GM12878 (cell line): ENCODE measurements around the gene SRGAP1. TPM values are rescaled to one million over a fixed set of nuclear protein-coding genes. Genes with fewer than 3 reads are reported as not detected.

Source experiments
- ATAC-seq: fragments of 200-7000 bp; cut with Tn5 transposase; 3 replicates; pipeline ENCODE4 v1.9.1; 2020; ENCODE audit warnings: mild to moderate bottlenecking, moderate library complexity
- BruUV-seq: library from RNA; stranded (reverse); fragments of 400-500 nt; replicated peaks from 2 replicates; lab custom pipeline; 2021; lab: Mats Ljungman, UMichigan
- CTCF ChIA-PET: fragments of 300-600 bp; sonication (Branson Sonifier 250); formaldehyde crosslinking; extraction: SDS; loops from one replicate; lab custom pipeline; 2021; ENCODE audit warnings: inconsistent platforms; lab: Yijun Ruan, JAX
- POLR2A ChIA-PET: fragments of 350-600 bp; formaldehyde crosslinking; extraction: SDS; loops from one replicate; lab custom pipeline; 2021; ENCODE audit warnings: inconsistent platforms; lab: Charles Lee
- RAD21 ChIA-PET: fragments of 300-600 bp; sonication (Branson Sonifier 250); formaldehyde crosslinking; loops from one replicate; lab custom pipeline; 2023; ENCODE audit warnings: antibody characterized with exemption; ENCODE audit not compliant: unreplicated experiment; lab: Charles Lee
- SMC1A ChIA-PET: fragments of 300-600 bp; sonication (Branson Sonifier 250); formaldehyde crosslinking; loops from one replicate; lab custom pipeline; 2023; ENCODE audit not compliant: unreplicated experiment, uncharacterized antibody; lab: Charles Lee
- DNase-seq: peaks from one replicate; pipeline ENCODE4 v3.0.0-alpha.2; 2011; ENCODE audit warnings: low read depth, low spot score
- FAIRE-seq: peaks from 3 replicates; lab custom pipeline; 2011; peaks lifted over from hg19 to GRCh38; lab: Jason Lieb, UNC
- H2AFZ ChIP-seq: 2 replicates; pipeline ENCODE4 v1.6.0; 2011; ENCODE audit warnings: low read depth, low read length, control low read depth; ENCODE audit not compliant: control insufficient read depth
- H3K27ac ChIP-seq: 2 replicates; pipeline ENCODE4 v1.5.1; 2011; ENCODE audit warnings: control low read depth; ENCODE audit not compliant: control insufficient read depth, insufficient read depth
- H3K27me3 ChIP-seq, 2 experiments: replicated peaks in 1 of 2; 2 replicates each; pipeline versions ENCODE4 v1.6.0 to v1.6.1; 2011; ENCODE audit warnings: low read length in 1 of 2; ENCODE audit not compliant: control insufficient read depth in 2 of 2, insufficient read depth in 2 of 2
- H3K36me3 ChIP-seq, 2 experiments: 2 replicates each; pipeline ENCODE4 v1.5.1; 2011; ENCODE audit warnings: low read length in 1 of 2; ENCODE audit not compliant: control insufficient read depth in 2 of 2, insufficient read depth in 2 of 2
- H3K4me1 ChIP-seq: 2 replicates; pipeline ENCODE4 v1.6.1; 2011; ENCODE audit warnings: mild to moderate bottlenecking, low read length, moderate library complexity, mixed read lengths; ENCODE audit not compliant: control insufficient read depth, insufficient read depth
- H3K4me2 ChIP-seq: 2 replicates; pipeline ENCODE4 v1.6.0; 2011; ENCODE audit warnings: control low read depth; ENCODE audit not compliant: control insufficient read depth, insufficient read depth
- H3K4me3 ChIP-seq: fragments of 200-600 bp; sonication (generic); 2 replicates; pipeline ENCODE4 v1.5.1; 2016
- H3K79me2 ChIP-seq: 2 replicates; pipeline ENCODE4 v1.6.0; 2011; ENCODE audit warnings: low read length; ENCODE audit not compliant: control insufficient read depth, insufficient read depth
- H3K9ac ChIP-seq: 2 replicates; pipeline ENCODE4 v1.8.0; 2011; ENCODE audit warnings: low read length, control low read depth, mixed read lengths; ENCODE audit not compliant: control insufficient read depth, insufficient read depth
- H3K9me3 ChIP-seq: replicated peaks from 3 replicates; pipeline ENCODE4 v1.5.1; 2011; ENCODE audit warnings: mild to moderate bottlenecking, low read length; ENCODE audit not compliant: control insufficient read depth, insufficient read depth
- H4K20me1 ChIP-seq: 2 replicates; pipeline ENCODE4 v1.6.0; 2011; ENCODE audit not compliant: control insufficient read depth, insufficient read depth
- E4F1 ChIP-seq: fragments of 450-650 bp; IDR thresholded peaks from 2 replicates; pipeline ENCODE4 v1.6.1; 2018; ENCODE audit warnings: borderline replicate concordance, mild to moderate bottlenecking; ENCODE audit not compliant: partially characterized antibody
- IRF5 ChIP-seq: fragments of 450-650 bp; IDR thresholded peaks from 2 replicates; pipeline ENCODE4 v1.6.1; 2017; ENCODE audit warnings: borderline replicate concordance
- MLLT1 ChIP-seq: fragments of 450-650 bp; IDR thresholded peaks from 2 replicates; pipeline ENCODE4 v1.6.1; 2016; ENCODE audit warnings: mild to moderate bottlenecking
- MXI1 ChIP-seq: fragments of 150-350 bp; IDR thresholded peaks from 2 replicates; pipeline ENCODE4 v1.6.1; 2011; ENCODE audit warnings: low read depth, mild to moderate bottlenecking, inconsistent platforms, low read length, improper control_type of control experiment
- NBN ChIP-seq: fragments of 450-650 bp; IDR thresholded peaks from 2 replicates; pipeline ENCODE4 v1.6.1; 2016
- PAX5 ChIP-seq: IDR thresholded peaks from 2 replicates; pipeline ENCODE4 v1.6.1; 2011; ENCODE audit warnings: low read depth, low read length, borderline replicate concordance
- WGBS: methylation state at CpG from one replicate; pipeline ENCODE4 v1.1.6; 2016; ENCODE audit warnings: low lambda C conversion rate; ENCODE audit not compliant: insufficient replicate concordance, insufficient coverage; ENCODE audit errors: missing lambda C conversion rate; 5-methylcytosine and 5-hydroxymethylcytosine counted together
- in situ Hi-C: fragments of 300-500 bp; cut with MboI; formaldehyde crosslinking; loops from 9 replicates; pipeline ENCODE4 v1.14.3; 2018; ENCODE audit warnings: mixed read lengths
- intact Hi-C: fragments of 100-400 bp; cut with micrococcal nuclease; formaldehyde crosslinking; loops from one replicate; pipeline ENCODE4 v1.14.2; 2022; ENCODE audit not compliant: unreplicated experiment
- polyA plus RNA-seq, 11 experiments: library from polyadenylated mRNA; depleted of rRNA in 4 of 11; unstranded in 6 of 11; stranded (reverse) in 5 of 11; fragments of >200 nt; fragmentation: Nextera tagmentation in 4 of 11; fragmentation: Illumina TruSeq in 1 of 11; extraction: Ambion mirVana in 4 of 11; extraction: Trizol in 1 of 11; gene quantifications; 1 replicate in 1 of 11; 2 replicates in 10 of 11; pipeline versions ENCODE4 v1.2.1 to v1.2.3, GENCODE V29; 2011 to 2016; ENCODE audit warnings: inconsistent platforms in 2 of 11, missing spikeins in 2 of 11, low read depth in 1 of 11
- total RNA-seq, 4 experiments: library from RNA; depleted of rRNA in 3 of 4; stranded (reverse); fragments of >200 nt in 3 of 4; fragmentation: Illumina TruSeq in 1 of 4; extraction: Trizol in 1 of 4; gene quantifications; 2 replicates each; pipeline versions ENCODE4 v1.2.1 to v1.2.3, GENCODE V29; 2013 to 2021

Gene SRGAP1
- total and polyA plus RNA-seq, 10 of the 15 experiments (the other 5 are each of a cell fraction or from before 2014, with no cell fraction given) = 0.16 to 0.85 (median 0.46) TPM

- TF ChIP-seq E4F1 (no peak), IRF5 (no peak)
- TF ChIP-seq, all 136 proteins: peak for 0
Measured at GRCh38 chr12:63905544-63905943, 61.0 kb downstream of the SRGAP1 start (continued).

- no peaks in the 10 kb centered on the region for H3K79me2 ChIP-seq
- in situ Hi-C loops = no loop called here
- no peak for FAIRE-seq
Measured at GRCh38 chr12:63906876-63907275, 62.4 kb downstream of the SRGAP1 start.

More at GRCh38 chr12:63906876-63907275, 62.4 kb downstream of the SRGAP1 start:
- intact Hi-C loops = no loop called here
- CTCF ChIA-PET = no interaction called here
- Histone ChIP-seq H3K36me3 (no peaks in the 10 kb centered on the region), H3K9me3 (no peaks in the 10 kb centered on the region), H3K27me3 (no peaks in the 10 kb centered on the region), H2AFZ (no peak overlapping the region), H3K9ac (no peak overlapping the region), H3K27ac (no peak overlapping the region), H3K4me1 (no peaks in the 10 kb centered on the region), H4K20me1 (no peaks in the 10 kb centered on the region), H3K4me2 (no peak overlapping the region), H3K4me3 (no peak overlapping the region)
- ATAC-seq (no peak), DNase-seq (no peak)
- RAD21 ChIA-PET = no interaction called here
- SMC1A ChIA-PET = interaction anchor here (1.5 kb wide), 1 partner anchor 9 kb away, joined by 3 read pairs; no protein-coding TSS in a partner anchor
- WGBS = 0% methylated on average over 1 of the region's 1 CpG
- POLR2A ChIA-PET = no interaction called here
- TF ChIP-seq NBN (no peak), PAX5 (no peak), MLLT1 (no peak), MXI1 (no peak)
- no TSS peak for BruUV-seq
